NB4 (cell line): ENCODE measurements around the gene ZNF135.

Experiments used
- DNase-seq: peaks from one replicate; pipeline ENCODE4 v3.0.0; 2010; ENCODE audit warnings: low read depth
- H3K4me3 ChIP-seq: one replicate; pipeline ENCODE4 v1.5.1; 2011; ENCODE audit warnings: mild to moderate bottlenecking, low read depth, low read length, moderate library complexity
- MYC ChIP-seq: IDR thresholded peaks from 2 replicates; pipeline ENCODE4 v1.6.1; 2011; ENCODE audit warnings: low read depth, low read length
- POLR2A ChIP-seq: IDR thresholded peaks from 2 replicates; pipeline ENCODE4 v1.6.1; 2011; ENCODE audit warnings: mild to moderate bottlenecking; ENCODE audit not compliant: insufficient read length; ENCODE audit errors: extremely low read depth
- TF ChIP-seq, protein P1 (sequence below): IDR thresholded peaks from 2 replicates; pipeline ENCODE4 v1.6.1; 2011; ENCODE audit warnings: low read depth, low read length
- TF ChIP-seq, protein P2 (sequence below): IDR thresholded peaks from one replicate; pipeline ENCODE4 v1.5.1; 2012; ENCODE audit warnings: low read depth, low read length

The ZNF135 gene

DNA sequence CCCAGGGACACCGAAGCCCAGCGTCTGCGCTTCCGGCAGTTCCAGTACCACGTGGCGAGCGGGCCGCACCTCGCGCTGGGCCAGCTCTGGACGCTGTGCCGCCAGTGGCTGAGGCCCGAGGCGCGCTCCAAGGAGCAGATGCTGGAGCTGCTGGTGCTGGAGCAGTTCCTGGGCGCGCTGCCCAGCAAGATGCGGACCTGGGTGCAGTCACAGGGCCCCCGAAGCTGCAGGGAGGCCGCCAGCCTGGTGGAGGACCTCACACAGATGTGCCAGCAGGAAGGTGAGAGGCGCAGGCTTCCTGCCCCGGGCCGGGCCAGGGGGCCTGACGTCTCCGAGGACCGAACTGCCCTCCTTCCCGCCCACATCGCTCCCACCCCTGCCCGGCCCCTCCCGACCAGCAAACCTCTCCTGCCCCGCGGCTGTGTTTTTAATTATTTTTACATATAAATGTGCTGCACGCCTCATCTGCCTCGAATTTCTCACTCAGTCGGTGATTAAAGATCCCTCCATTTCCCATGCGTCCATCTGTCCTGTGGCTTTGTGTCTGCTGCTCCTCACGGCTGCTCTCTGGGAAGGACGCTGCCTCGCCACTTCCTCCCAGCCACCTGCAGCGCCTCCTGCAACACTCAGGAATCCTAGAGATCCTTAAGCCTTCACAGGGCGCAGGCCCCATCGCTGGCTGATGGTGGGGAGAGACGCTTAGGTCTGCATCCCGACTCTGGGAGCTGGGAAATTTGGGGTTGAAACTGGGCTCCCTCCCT, 21.0 kb upstream of the ZNF135 start:
- no peak for DNase-seq
- TF ChIP-seq, protein P1, sequence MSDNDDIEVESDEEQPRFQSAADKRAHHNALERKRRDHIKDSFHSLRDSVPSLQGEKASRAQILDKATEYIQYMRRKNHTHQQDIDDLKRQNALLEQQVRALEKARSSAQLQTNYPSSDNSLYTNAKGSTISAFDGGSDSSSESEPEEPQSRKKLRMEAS, result no peak
- TF ChIP-seq, protein P2, sequence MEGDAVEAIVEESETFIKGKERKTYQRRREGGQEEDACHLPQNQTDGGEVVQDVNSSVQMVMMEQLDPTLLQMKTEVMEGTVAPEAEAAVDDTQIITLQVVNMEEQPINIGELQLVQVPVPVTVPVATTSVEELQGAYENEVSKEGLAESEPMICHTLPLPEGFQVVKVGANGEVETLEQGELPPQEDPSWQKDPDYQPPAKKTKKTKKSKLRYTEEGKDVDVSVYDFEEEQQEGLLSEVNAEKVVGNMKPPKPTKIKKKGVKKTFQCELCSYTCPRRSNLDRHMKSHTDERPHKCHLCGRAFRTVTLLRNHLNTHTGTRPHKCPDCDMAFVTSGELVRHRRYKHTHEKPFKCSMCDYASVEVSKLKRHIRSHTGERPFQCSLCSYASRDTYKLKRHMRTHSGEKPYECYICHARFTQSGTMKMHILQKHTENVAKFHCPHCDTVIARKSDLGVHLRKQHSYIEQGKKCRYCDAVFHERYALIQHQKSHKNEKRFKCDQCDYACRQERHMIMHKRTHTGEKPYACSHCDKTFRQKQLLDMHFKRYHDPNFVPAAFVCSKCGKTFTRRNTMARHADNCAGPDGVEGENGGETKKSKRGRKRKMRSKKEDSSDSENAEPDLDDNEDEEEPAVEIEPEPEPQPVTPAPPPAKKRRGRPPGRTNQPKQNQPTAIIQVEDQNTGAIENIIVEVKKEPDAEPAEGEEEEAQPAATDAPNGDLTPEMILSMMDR, result no peak
- TF ChIP-seq MYC (no peak), POLR2A (no peak)
- no peak overlapping the region for H3K4me3 ChIP-seq

DNA sequence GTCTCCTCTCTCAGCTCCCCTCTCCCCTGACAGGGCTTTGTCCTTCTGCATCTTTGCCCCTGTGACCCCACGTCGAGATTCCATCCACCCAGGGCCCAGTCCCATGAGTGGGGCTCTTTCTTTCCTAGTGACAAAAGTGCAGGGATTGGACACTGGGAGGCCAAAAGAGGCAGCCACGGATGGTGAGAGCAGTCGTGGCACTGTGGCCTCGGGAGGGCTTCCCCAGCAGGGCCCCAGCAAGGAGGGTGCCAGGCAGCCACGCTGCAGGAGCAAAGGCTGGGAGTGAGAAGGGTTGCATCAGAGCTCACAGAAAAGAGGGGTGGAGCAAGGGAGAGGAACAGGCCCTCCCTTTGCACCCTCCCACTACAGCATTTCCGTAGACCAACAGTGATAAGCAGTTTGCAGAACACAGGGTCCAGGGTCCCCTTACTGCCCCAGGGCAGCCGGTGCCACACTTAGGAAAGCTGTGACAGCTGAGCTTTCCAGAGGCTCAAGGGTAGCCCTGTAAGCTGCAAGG, 20.3 kb upstream of the ZNF135 start:
- peak; percentile 22 for DNase-seq
- TF ChIP-seq, protein P1, result no peak
- TF ChIP-seq, protein P2, result no peak
- no peak for TF ChIP-seq POLR2A
- no peak for TF ChIP-seq MYC
- H3K4me3 ChIP-seq, result no peak overlapping the region

DNA sequence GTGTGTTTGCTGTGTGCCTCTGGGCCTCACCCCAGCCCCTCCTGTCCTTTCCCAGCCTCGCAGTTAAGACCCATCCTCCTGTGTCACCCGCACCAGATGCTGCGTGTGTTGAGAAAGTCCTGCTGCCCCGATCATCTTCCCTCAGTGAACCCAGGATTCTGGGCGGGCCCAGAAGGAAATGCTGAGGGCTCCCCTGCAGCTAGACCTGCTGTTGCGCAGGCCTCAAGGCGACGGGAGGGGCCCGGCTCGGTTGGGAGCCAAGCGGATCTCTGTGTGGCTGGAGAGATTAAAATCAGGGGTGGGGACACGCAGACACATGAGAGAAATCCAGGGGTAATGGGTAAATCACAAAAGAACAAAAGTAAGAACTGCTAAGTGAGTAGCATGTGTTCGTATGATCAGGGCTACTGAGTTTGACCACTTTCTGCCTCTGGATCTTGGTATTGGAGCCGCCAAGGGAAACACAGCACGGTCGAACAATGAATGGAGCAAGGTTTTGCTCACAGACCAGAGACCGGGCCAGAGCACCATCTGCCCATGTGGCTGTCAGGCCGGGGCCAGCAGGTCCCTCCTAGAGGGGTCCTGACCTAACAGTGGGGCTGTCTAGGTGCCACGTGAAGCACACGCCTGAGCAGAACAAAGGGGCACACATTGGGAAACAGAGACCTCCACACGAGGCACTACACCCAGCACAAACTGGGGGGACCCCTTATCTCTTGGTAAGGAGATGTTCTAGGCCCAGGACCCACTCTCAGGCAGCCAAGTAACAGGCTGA, 18.1 kb upstream of the ZNF135 start:
- TF ChIP-seq, protein P2, result no peak
- TF ChIP-seq POLR2A, result no peak
- TF ChIP-seq, protein P1, result no peak
- no peak for DNase-seq
- H3K4me3 ChIP-seq, result no peak overlapping the region

DNA sequence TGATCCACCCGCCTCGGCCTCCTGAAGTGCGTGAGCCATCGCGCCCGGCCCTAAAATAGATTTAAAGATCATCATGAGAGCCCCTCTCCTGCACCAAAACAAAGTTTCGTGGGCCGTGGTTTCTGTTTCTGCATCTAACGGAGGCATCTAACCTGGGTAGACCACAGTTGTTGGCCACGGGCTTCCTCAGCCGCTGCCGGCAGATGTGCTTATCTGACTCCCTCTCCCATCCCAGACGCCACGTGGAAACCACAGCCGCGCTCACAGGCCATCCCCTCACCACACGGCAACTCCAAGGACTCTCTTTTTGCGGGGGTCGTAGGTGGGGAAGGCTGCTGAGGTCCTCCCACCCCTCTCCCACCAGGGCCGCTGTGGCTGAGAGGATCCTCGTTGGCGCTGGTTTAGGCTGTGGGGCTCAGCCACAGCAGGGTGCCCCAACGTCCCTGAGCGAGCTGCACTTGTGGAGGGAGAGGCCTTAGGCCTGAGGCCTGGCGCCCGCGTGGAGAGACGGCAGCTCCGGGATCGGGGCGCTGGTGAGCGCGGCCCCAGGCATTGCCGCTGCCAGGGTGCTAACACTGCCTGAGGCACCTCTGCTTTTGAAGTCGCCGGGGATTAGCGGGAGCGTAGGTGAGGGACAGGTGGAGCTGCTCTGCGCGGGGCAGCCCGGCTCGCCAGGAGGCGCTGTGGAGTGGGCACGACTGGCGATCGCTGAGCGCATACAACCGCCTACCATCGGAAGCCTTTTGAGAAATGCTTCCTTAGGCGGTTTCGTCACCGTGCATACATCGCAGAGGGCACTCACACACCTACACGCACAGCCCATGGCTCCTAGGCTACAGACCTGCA, 16.4 kb upstream of the ZNF135 start:
- H3K4me3 ChIP-seq, result no peak overlapping the region
- no peak for DNase-seq
- TF ChIP-seq MYC, result no peak
- TF ChIP-seq, protein P2, result no peak
- TF ChIP-seq, protein P1, result no peak
- no peak for TF ChIP-seq POLR2A

DNA sequence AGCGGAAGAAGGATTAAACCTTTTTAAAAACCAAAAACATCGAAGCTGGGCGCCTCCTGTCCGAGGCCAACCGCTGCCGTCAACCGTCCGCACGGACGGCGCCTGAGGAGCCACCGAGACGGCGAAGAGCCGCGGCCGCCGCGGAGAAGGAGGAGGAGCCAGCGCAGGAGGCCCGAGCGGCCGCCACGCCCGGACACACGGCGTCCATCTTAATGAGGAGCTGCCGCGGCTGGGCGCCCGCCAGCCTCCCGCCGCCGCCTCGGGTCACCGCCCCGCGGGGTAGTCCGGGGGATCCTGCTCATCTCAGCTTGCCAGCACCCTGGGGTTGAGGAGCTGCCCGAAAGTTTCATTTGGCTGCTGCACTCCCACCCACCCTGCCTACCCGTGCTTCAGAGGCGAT, 14.7 kb upstream of the ZNF135 start:
- DNase-seq, result no peak
- TF ChIP-seq, protein P2, result no peak
- TF ChIP-seq MYC (no peak), POLR2A (no peak)
- TF ChIP-seq, protein P1, result no peak

More for the DNA sequence above, 14.7 kb upstream of the ZNF135 start:
- H3K4me3 ChIP-seq, result no peak overlapping the region
